Left ventricle myocardium inferior (tissue), 1 donor: ENCODE measurements around the gene CSRNP2. TPM values are rescaled to one million over a fixed set of nuclear protein-coding genes. Genes with fewer than 3 reads are reported as not detected.
A peak's percentile ranks its signal among the peaks of the same experiment; 100 is the strongest.

Experiments used
- DNase-seq: peaks from one replicate; pipeline ENCODE4 v3.0.0-alpha.2; 2020
- H3K27ac ChIP-seq: fragments of 200-600 bp; replicated peaks from 2 replicates; pipeline ENCODE4 v1.8.0; 2021
- H3K27me3 ChIP-seq: fragments of 200-600 bp; 2 replicates; pipeline ENCODE4 v1.8.0; 2021; ENCODE audit warnings: low read depth
- H3K36me3 ChIP-seq: fragments of 200-600 bp; 2 replicates; pipeline ENCODE4 v1.8.0; 2021
- H3K4me1 ChIP-seq: fragments of 200-600 bp; 2 replicates; pipeline ENCODE4 v1.8.0; 2021
- H3K4me3 ChIP-seq: fragments of 200-600 bp; 2 replicates; pipeline ENCODE4 v1.8.0; 2021; ENCODE audit warnings: mild to moderate bottlenecking, moderate library complexity
- H3K9me3 ChIP-seq: fragments of 200-600 bp; replicated peaks from 2 replicates; pipeline ENCODE4 v1.8.0; 2021
- CTCF ChIP-seq: fragments of 200-600 bp; IDR thresholded peaks from 2 replicates; pipeline ENCODE4 v1.8.0; 2021; ENCODE audit warnings: antibody characterized with exemption, mild to moderate bottlenecking, borderline replicate concordance
- intact Hi-C: fragments of 100-400 bp; cut with micrococcal nuclease; formaldehyde crosslinking; loops from one replicate; pipeline ENCODE4 v1.11.0; 2022
- total RNA-seq: library from RNA; stranded (reverse); fragmentation: NEBNext Ultra II Directional; extraction: Animal tissue kit (Norgen Biotek cat#: 25700); gene quantifications from one replicate; pipeline ENCODE4 v1.2.1, GENCODE V29; 2021
- donor health status: DM: no; HTN: yes; CAD: no; lungs with severe emphysema.

CSRNP2 gene
- total RNA-seq, 1 donor from 2014 or later = 21.8 TPM

GRCh38 chr12:51036279-51036678, 47.1 kb downstream of the CSRNP2 start:
- DNase-seq = no peak

GRCh38 chr12:51033457-51034089, 49.8 kb downstream of the CSRNP2 start:
- no peaks in the 10 kb centered on the region for H3K9me3 ChIP-seq
- H3K27me3 ChIP-seq = no peaks in the 10 kb centered on the region
- intact Hi-C loops = no loop called here
- no peaks in the 10 kb centered on the region for H3K36me3 ChIP-seq
- no peak overlapping the region for H3K27ac ChIP-seq
- TF ChIP-seq CTCF = no peak
- H3K4me1 ChIP-seq = no peaks in the 10 kb centered on the region
- DNase-seq = no peak
- H3K4me3 ChIP-seq = no peak overlapping the region

More at GRCh38 chr12:51036279-51036678, 47.1 kb downstream of the CSRNP2 start:
- intact Hi-C loops = no loop called here
- Histone ChIP-seq H3K36me3 (no peaks in the 10 kb centered on the region), H3K27me3 (no peaks in the 10 kb centered on the region), H3K9me3 (no peaks in the 10 kb centered on the region), H3K4me3 (no peak overlapping the region), H3K27ac (no peak overlapping the region), H3K4me1 (no peaks in the 10 kb centered on the region)
- TF ChIP-seq CTCF = no peak

- no peak overlapping the region for H3K27ac ChIP-seq
- no peaks in the 10 kb centered on the region for H3K9me3 ChIP-seq
- no peak overlapping the region for H3K4me3 ChIP-seq
- no peaks in the 10 kb centered on the region for H3K27me3 ChIP-seq
- H3K36me3 ChIP-seq = no peaks in the 10 kb centered on the region
- intact Hi-C loops = no loop called here
- H3K4me1 ChIP-seq = no peaks in the 10 kb centered on the region
- no peak for TF ChIP-seq CTCF
- no peak for DNase-seq
Observed at GRCh38 chr12:51033048-51033447, 50.3 kb downstream of the CSRNP2 start.

- no peak for TF ChIP-seq CTCF
- intact Hi-C loops = no loop called here
- Histone ChIP-seq H3K9me3 (no peaks in the 10 kb centered on the region), H3K27me3 (no peaks in the 10 kb centered on the region), H3K27ac (no peak overlapping the region), H3K36me3 (no peaks in the 10 kb centered on the region), H3K4me1 (peaks cover 30% of the 10 kb centered on the region), H3K4me3 (no peak overlapping the region)
- no peak for DNase-seq
Observed at GRCh38 chr12:51028813-51029150, 54.6 kb downstream of the CSRNP2 start.

- Histone ChIP-seq H3K27me3 (no peaks in the 10 kb centered on the region), H3K4me1 (peaks cover 33% of the 10 kb centered on the region), H3K9me3 (no peaks in the 10 kb centered on the region), H3K36me3 (no peaks in the 10 kb centered on the region), H3K27ac (no peak overlapping the region), H3K4me3 (no peak overlapping the region)
- no peak for DNase-seq
- TF ChIP-seq CTCF = peak; percentile 21
- intact Hi-C loops = no loop called here
Observed at GRCh38 chr12:51028126-51028812, 55.1 kb downstream of the CSRNP2 start.
